Muscle layer of colon (tissue), 2 donors: ENCODE data around the gene TLE6.

Experiments used
- H3K27ac ChIP-seq: one replicate; pipeline ENCODE4 v1.7.0; 2013; ENCODE audit warnings: low read depth, mild to moderate bottlenecking, low read length, moderate library complexity
- H3K27me3 ChIP-seq, 2 donors: one replicate each; pipeline ENCODE4 v1.7.0; 2013; ENCODE audit warnings: low read length in 2 of 2, mild to moderate bottlenecking in 2 of 2; ENCODE audit not compliant: insufficient read depth in 2 of 2, control insufficient read depth in 1 of 2
- H3K36me3 ChIP-seq: one replicate; pipeline ENCODE4 v1.7.0; 2013; ENCODE audit warnings: mild to moderate bottlenecking, low read length; ENCODE audit not compliant: insufficient read depth
- H3K4me1 ChIP-seq: one replicate; pipeline ENCODE4 v1.7.0; 2013; ENCODE audit warnings: mild to moderate bottlenecking, low read length; ENCODE audit not compliant: insufficient read depth
- H3K4me3 ChIP-seq, 2 donors: one replicate each; pipeline ENCODE4 v1.7.0; 2013; ENCODE audit warnings: low read length in 2 of 2, low read depth in 1 of 2, mild to moderate bottlenecking in 1 of 2, moderate library complexity in 1 of 2
- H3K9ac ChIP-seq: one replicate; pipeline ENCODE4 v1.7.0; 2013; ENCODE audit warnings: low read length
- H3K9me3 ChIP-seq: one replicate; pipeline ENCODE4 v1.7.0; 2013; ENCODE audit warnings: mild to moderate bottlenecking, low read length
- donor health status: abdominal sarcoma.
- donor health status: Adenocarcinoma of cecum.

The TLE6 gene

DNA sequence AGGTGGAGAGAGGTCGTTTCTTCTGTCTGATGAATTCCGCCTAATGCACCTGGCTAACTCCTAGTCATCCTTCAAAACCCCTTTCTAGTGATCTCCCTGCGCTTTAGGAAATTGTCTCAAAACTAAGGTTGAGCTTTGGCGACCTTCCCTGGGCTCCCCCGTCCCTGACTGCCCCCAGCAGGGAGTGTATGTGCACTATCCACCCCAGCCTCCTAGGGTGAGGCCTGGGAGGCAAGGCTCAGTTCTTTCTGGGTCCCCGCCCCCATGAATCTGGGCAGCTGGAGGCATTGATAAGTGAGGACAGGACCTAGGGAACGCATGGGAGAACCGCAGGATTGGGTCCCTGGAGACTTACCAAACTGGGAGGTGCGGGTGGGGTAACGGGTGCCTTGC, 378 bp downstream of the TLE6 start:
- no peak overlapping the region for H3K4me3 ChIP-seq
- no peaks in the 10 kb centered on the region for H3K36me3 ChIP-seq
- H3K27ac ChIP-seq: no peak overlapping the region

GRCh38 chr19:2978166-2978767, 903 bp downstream of the TLE6 start:
- Histone ChIP-seq H3K27ac (peak overlapping the region; percentile 39), H3K36me3 (no peaks in the 10 kb centered on the region), H3K9ac (no peak overlapping the region), H3K4me3 (no peak overlapping the region), H3K27me3 (no peaks in the 10 kb centered on the region), H3K9me3 (no peaks in the 10 kb centered on the region), H3K4me1 (peaks cover 26% of the 10 kb centered on the region)

More for the DNA sequence above, 378 bp downstream of the TLE6 start:
- H3K27me3 ChIP-seq: no peaks in the 10 kb centered on the region
- H3K9ac ChIP-seq: no peak overlapping the region
- H3K9me3 ChIP-seq: no peaks in the 10 kb centered on the region
- peaks cover 21% of the 10 kb centered on the region for H3K4me1 ChIP-seq

GRCh38 chr19:2978772-2979171, 1.4 kb downstream of the TLE6 start:
- Histone ChIP-seq H3K27ac (no peak overlapping the region), H3K4me3 (no peak overlapping the region), H3K4me1 (peaks cover 31% of the 10 kb centered on the region), H3K27me3 (no peaks in the 10 kb centered on the region), H3K36me3 (no peaks in the 10 kb centered on the region), H3K9me3 (no peaks in the 10 kb centered on the region), H3K9ac (no peak overlapping the region)

GRCh38 chr19:2981898-2982297, 4.5 kb downstream of the TLE6 start:
- no peak overlapping the region for H3K27ac ChIP-seq
- no peaks in the 10 kb centered on the region for H3K36me3 ChIP-seq
- no peak overlapping the region for H3K9ac ChIP-seq
- no peak overlapping the region for H3K4me3 ChIP-seq
- H3K27me3 ChIP-seq: no peaks in the 10 kb centered on the region
- H3K9me3 ChIP-seq: no peaks in the 10 kb centered on the region
- peaks cover 27% of the 10 kb centered on the region for H3K4me1 ChIP-seq

GRCh38 chr19:2982561-2982960, 5.2 kb downstream of the TLE6 start:
- Histone ChIP-seq H3K4me3 (no peak overlapping the region), H3K36me3 (no peaks in the 10 kb centered on the region), H3K27me3 (no peaks in the 10 kb centered on the region), H3K4me1 (peaks cover 23% of the 10 kb centered on the region), H3K27ac (peak overlapping the region; percentile 68), H3K9me3 (no peaks in the 10 kb centered on the region), H3K9ac (no peak overlapping the region)

DNA sequence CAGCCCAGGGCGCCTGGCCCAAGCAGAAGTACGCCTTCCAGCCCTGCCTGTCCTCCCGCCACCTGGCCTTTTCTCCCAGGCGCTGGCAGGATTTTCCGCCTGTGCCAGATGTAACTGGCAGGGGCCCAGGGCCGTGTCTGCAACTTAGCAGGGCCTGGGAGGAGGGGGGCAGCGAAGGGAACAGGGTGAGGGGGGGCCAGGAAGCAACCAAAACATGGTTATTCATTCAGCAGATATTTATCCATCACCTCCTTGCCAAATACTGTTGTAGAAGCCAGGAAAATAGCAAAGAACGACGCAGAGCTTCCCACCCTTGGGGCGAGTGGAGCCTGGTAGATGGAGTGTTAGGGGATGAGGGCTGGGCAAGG, 5.6 kb downstream of the TLE6 start:
- H3K4me1 ChIP-seq: peaks cover 19% of the 10 kb centered on the region
- peak overlapping the region; percentile 68 for H3K27ac ChIP-seq
- H3K36me3 ChIP-seq: no peaks in the 10 kb centered on the region
- no peaks in the 10 kb centered on the region for H3K27me3 ChIP-seq
- H3K9ac ChIP-seq: no peak overlapping the region
- no peaks in the 10 kb centered on the region for H3K9me3 ChIP-seq
- H3K4me3 ChIP-seq: peak overlapping the region in 1 of 2 donors; percentile 56

DNA sequence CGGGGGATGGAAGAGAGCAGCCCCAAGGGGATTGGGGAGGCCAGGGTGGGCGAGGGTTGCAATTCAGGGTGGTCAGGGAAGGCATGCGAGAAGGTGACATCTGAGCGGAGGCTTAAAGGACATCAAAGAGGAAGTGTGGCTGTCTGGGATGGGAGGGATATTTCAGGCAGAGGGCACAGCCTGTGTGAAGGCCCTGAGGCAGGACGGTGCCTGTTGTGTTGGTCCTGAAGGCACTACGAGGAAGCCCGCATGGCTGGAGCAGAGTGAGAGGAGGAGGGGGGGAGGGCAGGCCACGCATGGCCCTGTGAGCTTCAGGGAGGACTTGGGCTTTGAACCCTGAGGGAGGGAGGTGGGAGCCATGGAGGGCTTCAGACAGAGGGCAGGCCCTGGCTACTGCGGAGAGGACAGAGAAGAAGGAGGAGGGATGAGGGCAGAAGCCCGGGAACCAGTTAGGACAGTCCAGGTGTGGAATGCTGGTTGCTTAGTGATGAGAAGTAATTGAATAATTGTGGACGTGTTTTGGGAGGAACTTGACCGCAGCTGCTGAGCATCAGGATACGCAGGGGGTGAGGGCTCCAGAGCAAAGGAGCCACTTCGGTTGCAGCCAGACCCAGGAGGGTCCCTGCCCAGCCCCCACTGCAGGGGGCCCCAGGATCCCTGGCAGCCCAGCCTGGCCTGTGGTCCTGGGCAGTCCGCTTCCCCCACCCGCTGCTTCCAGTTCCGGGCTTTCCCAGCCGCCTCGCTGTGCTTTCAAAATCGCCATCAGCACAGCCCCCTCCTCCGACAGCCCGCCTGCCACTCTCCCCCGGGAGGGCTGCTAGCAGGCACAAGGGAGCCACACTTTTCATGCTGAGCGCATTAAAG, 6.2 kb downstream of the TLE6 start:
- Histone ChIP-seq H3K4me1 (peaks cover 18% of the 10 kb centered on the region), H3K9ac (peak overlapping the region; percentile 15), H3K27ac (peak overlapping the region; percentile 68), H3K27me3 (no peaks in the 10 kb centered on the region), H3K9me3 (no peaks in the 10 kb centered on the region), H3K36me3 (no peaks in the 10 kb centered on the region), H3K4me3 (peak overlapping the region; percentile 11 to 56)

GRCh38 chr19:2984215-2984528, 6.8 kb downstream of the TLE6 start:
- H3K4me3 ChIP-seq: peak overlapping the region; percentile 7 to 56
- H3K36me3 ChIP-seq: no peaks in the 10 kb centered on the region
- peak overlapping the region; percentile 15 for H3K9ac ChIP-seq
- H3K27me3 ChIP-seq: no peaks in the 10 kb centered on the region
- H3K27ac ChIP-seq: peak overlapping the region; percentile 68
- H3K4me1 ChIP-seq: peaks cover 18% of the 10 kb centered on the region
- H3K9me3 ChIP-seq: no peaks in the 10 kb centered on the region

GRCh38 chr19:2986951-2987524, 9.7 kb downstream of the TLE6 start:
- H3K4me3 ChIP-seq: no peak overlapping the region
- no peak overlapping the region for H3K27ac ChIP-seq
- no peaks in the 10 kb centered on the region for H3K9me3 ChIP-seq
- H3K9ac ChIP-seq: no peak overlapping the region
- no peaks in the 10 kb centered on the region for H3K36me3 ChIP-seq
- H3K4me1 ChIP-seq: peaks cover 18% of the 10 kb centered on the region
- no peaks in the 10 kb centered on the region for H3K27me3 ChIP-seq

DNA sequence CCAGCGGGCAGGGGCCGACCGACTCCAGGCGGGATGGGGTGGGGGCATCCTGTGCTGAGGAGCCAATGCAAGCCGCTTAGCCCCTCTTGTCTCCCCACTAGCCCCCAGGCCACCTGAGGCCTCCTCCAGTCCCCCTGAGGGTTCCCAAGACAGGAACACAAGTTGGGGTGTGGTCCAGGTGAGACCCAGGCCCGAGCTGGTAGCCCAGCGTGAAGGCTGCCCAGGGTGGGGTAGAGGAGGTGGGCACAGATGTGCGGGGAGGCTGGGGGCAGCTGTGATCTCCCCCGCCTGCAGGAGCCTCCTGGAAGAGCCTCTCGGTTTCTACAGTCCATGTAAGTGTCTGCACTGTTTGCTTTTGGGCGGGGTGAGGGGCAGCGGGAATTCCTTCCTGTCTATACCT, 10.4 kb downstream of the TLE6 start:
- no peaks in the 10 kb centered on the region for H3K9me3 ChIP-seq
- H3K9ac ChIP-seq: no peak overlapping the region
- peaks cover 14% of the 10 kb centered on the region for H3K4me1 ChIP-seq
- H3K27ac ChIP-seq: no peak overlapping the region
- H3K36me3 ChIP-seq: no peaks in the 10 kb centered on the region
- no peak overlapping the region for H3K4me3 ChIP-seq
- H3K27me3 ChIP-seq: no peaks in the 10 kb centered on the region

GRCh38 chr19:2988568-2988967, 11.2 kb downstream of the TLE6 start:
- H3K36me3 ChIP-seq: no peaks in the 10 kb centered on the region
- peaks cover 6% of the 10 kb centered on the region for H3K4me1 ChIP-seq
- H3K27ac ChIP-seq: no peak overlapping the region
- H3K9me3 ChIP-seq: no peaks in the 10 kb centered on the region
- no peaks in the 10 kb centered on the region for H3K27me3 ChIP-seq
- no peak overlapping the region for H3K9ac ChIP-seq
- no peak overlapping the region for H3K4me3 ChIP-seq
